ENCODE data around the gene TRIM29. TPM values are rescaled to one million over a fixed set of nuclear protein-coding genes. Genes with fewer than 3 reads are reported as not detected.

The TRIM29 gene
- total and polyA plus RNA-seq, 2 of the 13 experiments (the other 11 are each of a cell fraction or from before 2014, with no cell fraction given) = 0.86 TPM

DNA sequence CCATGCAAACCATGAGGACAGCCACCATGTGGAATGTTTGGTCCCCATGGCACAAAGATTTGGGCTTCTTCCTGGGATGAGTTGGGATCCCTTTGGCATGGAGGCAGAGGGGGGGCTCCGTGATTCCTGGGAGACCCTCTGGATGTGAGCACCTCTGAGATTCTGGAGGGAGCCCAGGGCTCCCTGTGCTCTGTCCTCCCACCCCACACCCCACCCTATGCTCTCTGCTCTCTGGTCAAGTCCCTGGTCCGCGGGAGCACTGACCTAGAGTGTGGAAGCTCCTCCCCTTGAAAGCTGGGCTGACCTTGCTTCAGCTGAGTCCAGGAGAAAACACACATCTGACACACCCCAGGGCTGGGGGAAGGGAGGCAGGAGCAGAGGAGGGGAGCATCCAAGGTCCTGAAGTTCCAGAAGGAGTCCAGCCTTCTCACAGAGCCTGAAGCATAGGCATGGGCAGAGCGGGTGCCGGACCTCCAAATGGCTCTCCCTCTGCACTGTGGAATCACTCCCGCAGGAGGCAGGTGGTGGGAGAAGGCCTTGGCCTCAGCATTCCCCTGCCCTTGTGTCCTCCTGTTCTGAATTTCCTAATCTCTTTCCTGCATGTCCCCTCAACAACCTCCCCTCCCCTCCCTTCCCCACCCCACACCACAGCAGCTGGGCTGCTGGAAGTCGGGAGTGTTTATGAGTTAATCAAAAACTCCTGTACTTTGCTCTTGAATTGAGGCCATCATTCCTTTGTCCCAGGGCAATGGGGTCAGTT is 47.2 kb upstream of the TRIM29 start (continued):
- TF ChIP-seq RERE (CRISPR knock-in tag; IDR thresholded peaks at IDR 0.05; ENCODE audit: low read depth) (no peak), ZNF496 (CRISPR knock-in tag; IDR thresholded peaks at IDR 0.05; ENCODE audit: insufficient replicate concordance) (no peak), HOXA5 (CRISPR knock-in tag; IDR thresholded peaks at IDR 0.05) (no peak), EHMT2 (IDR thresholded peaks at IDR 0.05; ENCODE audit: borderline replicate concordance, low read depth, low read length) (no peak; the same call in 1 of the 2 replicates), HNF4A (CRISPR knock-in tag; IDR thresholded peaks at IDR 0.05) (peak; percentile 87), KDM5A (IDR thresholded peaks at IDR 0.05; ENCODE audit: borderline replicate concordance, low read length) (no peak), MEIS1 (CRISPR knock-in tag; IDR thresholded peaks at IDR 0.05; ENCODE audit: borderline replicate concordance) (peak; percentile 49; the same call in 1 of the 2 replicates), ZFP1 (CRISPR knock-in tag; IDR thresholded peaks at IDR 0.05) (no peak), ZSCAN29 (CRISPR knock-in tag; conservative IDR thresholded peaks at IDR 0.05) (peak; percentile 92), SOX5 (CRISPR knock-in tag; IDR thresholded peaks at IDR 0.05; ENCODE audit: borderline replicate concordance) (peak; percentile 55; the same call in 1 of the 2 replicates), ZNF747 (CRISPR knock-in tag; IDR thresholded peaks at IDR 0.05; ENCODE audit: borderline replicate concordance) (0 out of 2 replicates have a peak, but pooled peaks have one; percentile 26), DBP (CRISPR knock-in tag; IDR thresholded peaks at IDR 0.05; ENCODE audit: not compliant biosample characterization) (no peak), FIP1L1 (IDR thresholded peaks at IDR 0.05; ENCODE audit: borderline replicate concordance, insufficient read depth, low read depth, low read length) (no peak), NCOA5 (CRISPR knock-in tag; IDR thresholded peaks at IDR 0.05) (no peak), GATA4 (IDR thresholded peaks at IDR 0.05; ENCODE audit: borderline replicate concordance, low read depth) (0 out of 2 replicates have a peak, but pooled peaks have one; percentile 25), ZNF883 (CRISPR knock-in tag; IDR thresholded peaks at IDR 0.05; ENCODE audit: not compliant biosample characterization) (no peak), ZNF761 (CRISPR knock-in tag; conservative IDR thresholded peaks at IDR 0.05) (no peak; the same call in 1 of the 2 replicates), SMC3 (IDR thresholded peaks at IDR 0.05; ENCODE audit: low read length) (no peak), DMAP1 (CRISPR knock-in tag; IDR thresholded peaks at IDR 0.05) (peak; percentile 83; the same call in 1 of the 2 replicates), RBM22 (optimal IDR thresholded peaks at IDR 0.05; ENCODE audit: low read length) (no peak), MLX (CRISPR knock-in tag; IDR thresholded peaks at IDR 0.05) (no peak), LCORL (IDR thresholded peaks at IDR 0.05) (no peak), LCORL (CRISPR knock-in tag; IDR thresholded peaks at IDR 0.05) (peak; percentile 84)
- TF ChIP-seq, protein P1, sequence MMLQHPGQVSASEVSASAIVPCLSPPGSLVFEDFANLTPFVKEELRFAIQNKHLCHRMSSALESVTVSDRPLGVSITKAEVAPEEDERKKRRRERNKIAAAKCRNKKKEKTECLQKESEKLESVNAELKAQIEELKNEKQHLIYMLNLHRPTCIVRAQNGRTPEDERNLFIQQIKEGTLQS (CRISPR knock-in tag; IDR thresholded peaks at IDR 0.05) = no peak

Data from HepG2 (cell line).